Measurements from ENCODE around the gene PEBP1.

DNA sequence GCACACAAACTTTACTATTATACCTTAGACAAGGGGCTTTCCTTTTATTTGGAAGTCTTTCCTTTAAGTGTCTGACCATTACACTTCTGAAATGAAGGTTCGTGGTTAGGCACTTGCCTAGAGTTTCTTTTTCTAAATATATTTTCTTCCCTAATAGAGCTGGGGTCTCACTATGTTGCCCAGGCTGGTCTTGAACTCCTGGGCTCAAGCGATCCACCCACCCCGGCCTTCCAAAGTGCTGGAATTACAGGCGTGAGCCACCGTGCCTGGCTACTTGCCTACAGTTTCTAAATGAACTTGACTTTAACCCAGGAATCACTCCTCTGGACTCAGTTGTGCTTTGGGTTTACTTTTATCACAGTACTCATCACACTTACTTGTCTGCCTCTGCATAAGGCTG, 57.6 kb downstream of the PEBP1 start:
- TF ChIP-seq, protein P1, sequence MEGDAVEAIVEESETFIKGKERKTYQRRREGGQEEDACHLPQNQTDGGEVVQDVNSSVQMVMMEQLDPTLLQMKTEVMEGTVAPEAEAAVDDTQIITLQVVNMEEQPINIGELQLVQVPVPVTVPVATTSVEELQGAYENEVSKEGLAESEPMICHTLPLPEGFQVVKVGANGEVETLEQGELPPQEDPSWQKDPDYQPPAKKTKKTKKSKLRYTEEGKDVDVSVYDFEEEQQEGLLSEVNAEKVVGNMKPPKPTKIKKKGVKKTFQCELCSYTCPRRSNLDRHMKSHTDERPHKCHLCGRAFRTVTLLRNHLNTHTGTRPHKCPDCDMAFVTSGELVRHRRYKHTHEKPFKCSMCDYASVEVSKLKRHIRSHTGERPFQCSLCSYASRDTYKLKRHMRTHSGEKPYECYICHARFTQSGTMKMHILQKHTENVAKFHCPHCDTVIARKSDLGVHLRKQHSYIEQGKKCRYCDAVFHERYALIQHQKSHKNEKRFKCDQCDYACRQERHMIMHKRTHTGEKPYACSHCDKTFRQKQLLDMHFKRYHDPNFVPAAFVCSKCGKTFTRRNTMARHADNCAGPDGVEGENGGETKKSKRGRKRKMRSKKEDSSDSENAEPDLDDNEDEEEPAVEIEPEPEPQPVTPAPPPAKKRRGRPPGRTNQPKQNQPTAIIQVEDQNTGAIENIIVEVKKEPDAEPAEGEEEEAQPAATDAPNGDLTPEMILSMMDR (IDR thresholded peaks at IDR 0.05; ENCODE audit: poor library complexity), result no peak
- TF ChIP-seq EZH2 (IDR thresholded peaks at IDR 0.05; ENCODE audit: borderline replicate concordance) (no peak), EZH2phosphoT487 (IDR thresholded peaks at IDR 0.05; ENCODE audit: low read depth, severe bottlenecking, unreplicated experiment) (no peak)

All from hepatocyte (in vitro differentiated cells).